WTC11 (cell line): ENCODE results near the gene PARVB. TPM values are rescaled to one million over a fixed set of nuclear protein-coding genes. Genes with fewer than 3 reads are reported as not detected.

Experiments used
- ATAC-seq: fragments of 200-7000 bp; cut with Tn5 transposase; 2 replicates; pipeline ENCODE4 v1.10.0; 2021; ENCODE audit warnings: mild to moderate bottlenecking, moderate library complexity
- CTCF ChIA-PET: fragments of 300-600 bp; sonication (Branson Sonifier 250); formaldehyde crosslinking; loops from one replicate; lab custom pipeline; 2021; ENCODE audit warnings: antibody characterized with exemption; lab: Charles Lee
- POLR2A ChIA-PET: fragments of 350-600 bp; sonication (Branson Sonifier 250); formaldehyde crosslinking; loops from one replicate; lab custom pipeline; 2021; ENCODE audit warnings: antibody characterized with exemption; lab: Charles Lee
- DNase-seq: peaks from one replicate; pipeline ENCODE4 v3.0.0; 2021; ENCODE audit warnings: low spot score
- H3K27ac Mint-ChIP-seq: 2 replicates; pipeline ENCODE4 v1.8.0; 2021; ENCODE audit warnings: mixed read lengths
- H3K27me3 Mint-ChIP-seq: 2 replicates; pipeline ENCODE4 v1.8.0; 2021; ENCODE audit warnings: low read depth, mild to moderate bottlenecking, moderate library complexity, mixed read lengths
- H3K36me3 Mint-ChIP-seq: 2 replicates; pipeline ENCODE4 v1.8.0; 2021; ENCODE audit warnings: mixed read lengths
- H3K4me1 Mint-ChIP-seq: 2 replicates; pipeline ENCODE4 v1.8.0; 2022; ENCODE audit warnings: mixed read lengths
- H3K4me3 Mint-ChIP-seq: 2 replicates; pipeline ENCODE4 v1.8.0; 2021; ENCODE audit warnings: mild to moderate bottlenecking, moderate library complexity, mixed read lengths
- H3K9me3 Mint-ChIP-seq: 2 replicates; pipeline ENCODE4 v1.8.0; 2021; ENCODE audit warnings: mixed read lengths
- AFF4 ChIP-seq: sonication (generic); formaldehyde crosslinking; IDR thresholded peaks from 2 replicates; pipeline ENCODE4 v1.8.1; 2023; ENCODE audit warnings: mild to moderate bottlenecking, missing genetic modification reagents, borderline replicate concordance
- JUN ChIP-seq: sonication (generic); formaldehyde crosslinking; IDR thresholded peaks from 2 replicates; pipeline ENCODE4 v1.8.0; 2023; ENCODE audit warnings: mild to moderate bottlenecking, missing genetic modification reagents
- MYBL2 ChIP-seq: sonication (generic); formaldehyde crosslinking; IDR thresholded peaks from 2 replicates; pipeline ENCODE4 v1.8.1; 2023; ENCODE audit warnings: mild to moderate bottlenecking, moderate library complexity, missing genetic modification reagents
- RORB ChIP-seq: fragments of 250-450 bp; sonication (Bioruptor Pico); IDR thresholded peaks from 2 replicates; pipeline ENCODE4 v1.9.0; 2021; ENCODE audit warnings: mild to moderate bottlenecking
- TEAD4 ChIP-seq: sonication (generic); formaldehyde crosslinking; IDR thresholded peaks from 2 replicates; pipeline ENCODE4 v1.8.0; 2022; ENCODE audit warnings: mild to moderate bottlenecking, missing genetic modification reagents
- ZNF317 ChIP-seq: sonication (generic); formaldehyde crosslinking; IDR thresholded peaks from 2 replicates; pipeline ENCODE4 v1.8.1; 2023; ENCODE audit warnings: low read depth, mild to moderate bottlenecking, moderate library complexity, missing genetic modification reagents, borderline replicate concordance
- total RNA-seq: library from RNA; stranded (reverse); gene quantifications from 3 replicates; pipeline ENCODE4 v1.2.3, GENCODE V29; 2021
- TF ChIP-seq, protein P1 (sequence below): sonication (generic); formaldehyde crosslinking; IDR thresholded peaks from 2 replicates; pipeline ENCODE4 v1.8.1; 2022; ENCODE audit warnings: mild to moderate bottlenecking, moderate library complexity, missing genetic modification reagents
- TF ChIP-seq, protein P2 (sequence below): sonication (generic); formaldehyde crosslinking; conservative IDR thresholded peaks from 2 replicates; pipeline ENCODE4 v1.8.1; 2023; ENCODE audit warnings: mild to moderate bottlenecking, low read depth, missing genetic modification reagents, moderate library complexity
- TF ChIP-seq, protein P3 (sequence below): sonication (generic); formaldehyde crosslinking; IDR thresholded peaks from 2 replicates; pipeline ENCODE4 v1.8.1; 2023; ENCODE audit warnings: mild to moderate bottlenecking, missing genetic modification reagents
- TF ChIP-seq, protein P4 (sequence below): fragments of 250-450 bp; sonication (Bioruptor Pico); IDR thresholded peaks from 2 replicates; pipeline ENCODE4 v1.8.0; 2021; ENCODE audit warnings: mild to moderate bottlenecking
- TF ChIP-seq, protein P5 (sequence below): sonication (generic); formaldehyde crosslinking; IDR thresholded peaks from 2 replicates; pipeline ENCODE4 v1.8.1; 2022; ENCODE audit warnings: low read depth, mild to moderate bottlenecking, moderate library complexity, missing genetic modification reagents, borderline replicate concordance

The PARVB gene
- total RNA-seq, 1 experiment from 2014 or later, result 3.3 TPM

DNA sequence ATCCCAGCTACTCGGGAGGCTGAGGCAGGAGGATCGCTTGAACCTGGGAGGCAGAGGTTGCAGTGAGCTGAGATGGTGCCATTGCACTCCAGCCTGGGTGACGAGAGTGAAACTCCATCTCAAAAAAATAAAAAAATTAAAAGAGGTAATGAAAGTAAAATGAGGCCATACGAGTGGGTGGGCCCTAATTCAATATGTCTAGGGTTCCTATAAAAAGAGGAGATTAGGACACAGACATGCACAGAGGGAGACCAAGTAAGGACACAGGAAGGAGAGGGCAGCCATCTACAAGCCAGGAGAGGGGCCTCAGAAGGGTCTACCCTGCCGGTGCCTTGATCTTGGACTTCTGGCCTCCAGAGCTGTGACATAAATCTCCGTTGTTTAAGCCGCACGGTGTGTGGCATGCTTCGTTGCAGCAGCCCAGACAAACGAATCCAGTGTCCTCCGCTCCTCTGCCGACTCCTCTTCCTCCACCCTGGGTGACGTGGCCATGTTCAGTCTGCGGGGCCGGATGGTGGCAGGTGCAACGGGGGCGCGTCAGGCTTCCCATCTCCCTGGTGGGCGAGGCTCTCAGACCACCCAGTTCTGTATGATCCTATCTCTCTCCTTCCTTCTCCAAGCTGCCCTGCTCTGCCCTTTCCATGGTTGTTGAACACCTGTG lies 105.0 kb downstream of the PARVB start (continued):
- TF ChIP-seq, protein P1, sequence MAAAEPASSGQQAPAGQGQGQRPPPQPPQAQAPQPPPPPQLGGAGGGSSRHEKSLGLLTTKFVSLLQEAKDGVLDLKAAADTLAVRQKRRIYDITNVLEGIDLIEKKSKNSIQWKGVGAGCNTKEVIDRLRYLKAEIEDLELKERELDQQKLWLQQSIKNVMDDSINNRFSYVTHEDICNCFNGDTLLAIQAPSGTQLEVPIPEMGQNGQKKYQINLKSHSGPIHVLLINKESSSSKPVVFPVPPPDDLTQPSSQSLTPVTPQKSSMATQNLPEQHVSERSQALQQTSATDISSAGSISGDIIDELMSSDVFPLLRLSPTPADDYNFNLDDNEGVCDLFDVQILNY, result no peak
- TF ChIP-seq, protein P2, sequence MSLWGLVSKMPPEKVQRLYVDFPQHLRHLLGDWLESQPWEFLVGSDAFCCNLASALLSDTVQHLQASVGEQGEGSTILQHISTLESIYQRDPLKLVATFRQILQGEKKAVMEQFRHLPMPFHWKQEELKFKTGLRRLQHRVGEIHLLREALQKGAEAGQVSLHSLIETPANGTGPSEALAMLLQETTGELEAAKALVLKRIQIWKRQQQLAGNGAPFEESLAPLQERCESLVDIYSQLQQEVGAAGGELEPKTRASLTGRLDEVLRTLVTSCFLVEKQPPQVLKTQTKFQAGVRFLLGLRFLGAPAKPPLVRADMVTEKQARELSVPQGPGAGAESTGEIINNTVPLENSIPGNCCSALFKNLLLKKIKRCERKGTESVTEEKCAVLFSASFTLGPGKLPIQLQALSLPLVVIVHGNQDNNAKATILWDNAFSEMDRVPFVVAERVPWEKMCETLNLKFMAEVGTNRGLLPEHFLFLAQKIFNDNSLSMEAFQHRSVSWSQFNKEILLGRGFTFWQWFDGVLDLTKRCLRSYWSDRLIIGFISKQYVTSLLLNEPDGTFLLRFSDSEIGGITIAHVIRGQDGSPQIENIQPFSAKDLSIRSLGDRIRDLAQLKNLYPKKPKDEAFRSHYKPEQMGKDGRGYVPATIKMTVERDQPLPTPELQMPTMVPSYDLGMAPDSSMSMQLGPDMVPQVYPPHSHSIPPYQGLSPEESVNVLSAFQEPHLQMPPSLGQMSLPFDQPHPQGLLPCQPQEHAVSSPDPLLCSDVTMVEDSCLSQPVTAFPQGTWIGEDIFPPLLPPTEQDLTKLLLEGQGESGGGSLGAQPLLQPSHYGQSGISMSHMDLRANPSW (CRISPR knock-in tag), result no peak
- TF ChIP-seq MYBL2 (CRISPR knock-in tag), result no peak
- TF ChIP-seq, protein P3, sequence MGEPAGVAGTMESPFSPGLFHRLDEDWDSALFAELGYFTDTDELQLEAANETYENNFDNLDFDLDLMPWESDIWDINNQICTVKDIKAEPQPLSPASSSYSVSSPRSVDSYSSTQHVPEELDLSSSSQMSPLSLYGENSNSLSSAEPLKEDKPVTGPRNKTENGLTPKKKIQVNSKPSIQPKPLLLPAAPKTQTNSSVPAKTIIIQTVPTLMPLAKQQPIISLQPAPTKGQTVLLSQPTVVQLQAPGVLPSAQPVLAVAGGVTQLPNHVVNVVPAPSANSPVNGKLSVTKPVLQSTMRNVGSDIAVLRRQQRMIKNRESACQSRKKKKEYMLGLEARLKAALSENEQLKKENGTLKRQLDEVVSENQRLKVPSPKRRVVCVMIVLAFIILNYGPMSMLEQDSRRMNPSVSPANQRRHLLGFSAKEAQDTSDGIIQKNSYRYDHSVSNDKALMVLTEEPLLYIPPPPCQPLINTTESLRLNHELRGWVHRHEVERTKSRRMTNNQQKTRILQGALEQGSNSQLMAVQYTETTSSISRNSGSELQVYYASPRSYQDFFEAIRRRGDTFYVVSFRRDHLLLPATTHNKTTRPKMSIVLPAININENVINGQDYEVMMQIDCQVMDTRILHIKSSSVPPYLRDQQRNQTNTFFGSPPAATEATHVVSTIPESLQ (CRISPR knock-in tag), result no peak
- no peak for TF ChIP-seq AFF4
- TF ChIP-seq, protein P4, sequence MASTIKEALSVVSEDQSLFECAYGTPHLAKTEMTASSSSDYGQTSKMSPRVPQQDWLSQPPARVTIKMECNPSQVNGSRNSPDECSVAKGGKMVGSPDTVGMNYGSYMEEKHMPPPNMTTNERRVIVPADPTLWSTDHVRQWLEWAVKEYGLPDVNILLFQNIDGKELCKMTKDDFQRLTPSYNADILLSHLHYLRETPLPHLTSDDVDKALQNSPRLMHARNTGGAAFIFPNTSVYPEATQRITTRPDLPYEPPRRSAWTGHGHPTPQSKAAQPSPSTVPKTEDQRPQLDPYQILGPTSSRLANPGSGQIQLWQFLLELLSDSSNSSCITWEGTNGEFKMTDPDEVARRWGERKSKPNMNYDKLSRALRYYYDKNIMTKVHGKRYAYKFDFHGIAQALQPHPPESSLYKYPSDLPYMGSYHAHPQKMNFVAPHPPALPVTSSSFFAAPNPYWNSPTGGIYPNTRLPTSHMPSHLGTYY (CRISPR knock-in tag), result no peak
- TF ChIP-seq RORB (CRISPR knock-in tag), result no peak

DNA sequence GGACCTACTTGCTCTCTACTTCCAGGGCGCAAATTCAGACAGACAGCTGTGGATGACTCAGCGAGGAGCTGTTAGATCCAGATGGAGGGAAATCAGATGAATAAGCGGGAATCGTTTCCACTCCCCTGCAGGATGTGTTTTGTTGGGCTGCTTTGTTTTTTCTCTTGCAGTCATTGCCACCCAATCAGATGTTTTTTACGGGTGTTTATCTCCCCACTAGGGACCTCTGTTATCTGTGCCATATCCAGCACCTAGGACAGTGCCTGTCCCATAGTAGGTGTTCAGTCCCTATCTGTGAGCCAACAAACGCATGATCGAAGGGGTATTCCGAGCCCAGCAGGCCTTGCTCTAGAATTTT lies 105.5 kb downstream of the PARVB start:
- Mint-ChIP-seq H3K36me3 (peaks cover 22% of the 10 kb centered on the region), H3K27me3 (peaks cover 7% of the 10 kb centered on the region; the same call in 1 of the 2 replicates), H3K9me3 (peaks cover 28% of the 10 kb centered on the region), H3K27ac (no peak overlapping the region; the same call in 1 of the 2 replicates), H3K4me1 (peaks cover 17% of the 10 kb centered on the region), H3K4me3 (no peak overlapping the region)
- DNase-seq (no peak), ATAC-seq (no peak)
- ChIA-PET POLR2A (no interaction called here), CTCF (interaction anchor here (0.6 to 1.1 kb wide), 2 partner anchors 19 to 1056 kb away, joined by 3 to 5 read pairs; no protein-coding TSS in a partner anchor)
- no peak for TF ChIP-seq ZNF317 (CRISPR knock-in tag)
- TF ChIP-seq, protein P5, sequence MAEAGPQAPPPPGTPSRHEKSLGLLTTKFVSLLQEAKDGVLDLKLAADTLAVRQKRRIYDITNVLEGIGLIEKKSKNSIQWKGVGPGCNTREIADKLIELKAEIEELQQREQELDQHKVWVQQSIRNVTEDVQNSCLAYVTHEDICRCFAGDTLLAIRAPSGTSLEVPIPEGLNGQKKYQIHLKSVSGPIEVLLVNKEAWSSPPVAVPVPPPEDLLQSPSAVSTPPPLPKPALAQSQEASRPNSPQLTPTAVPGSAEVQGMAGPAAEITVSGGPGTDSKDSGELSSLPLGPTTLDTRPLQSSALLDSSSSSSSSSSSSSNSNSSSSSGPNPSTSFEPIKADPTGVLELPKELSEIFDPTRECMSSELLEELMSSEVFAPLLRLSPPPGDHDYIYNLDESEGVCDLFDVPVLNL, result no peak
- no peak for TF ChIP-seq TEAD4 (CRISPR knock-in tag)
- TF ChIP-seq JUN (CRISPR knock-in tag), result 0 out of 2 replicates have a peak, but pooled peaks have one; percentile 42
